HepG2 (cell line): ENCODE measurements around the gene TUBA4B. TPM values are rescaled to one million over a fixed set of nuclear protein-coding genes. Genes with fewer than 3 reads are reported as not detected.
A peak's percentile ranks its signal among the peaks of the same experiment; 100 is the strongest.

Source experiments
- ATF7-NPFF ChIP-seq: sonication (generic); formaldehyde crosslinking; IDR thresholded peaks from 2 replicates; pipeline ENCODE4 v1.8.1; 2023; ENCODE audit warnings: mild to moderate bottlenecking, low read depth, missing genetic modification reagents, moderate library complexity
- EZH2 ChIP-seq: conservative IDR thresholded peaks from 2 replicates; pipeline ENCODE4 v1.6.1; 2012; ENCODE audit warnings: mild to moderate bottlenecking, low read depth, low read length, moderate library complexity
- IRF2 ChIP-seq: IDR thresholded peaks from 2 replicates; pipeline ENCODE4 v1.6.1; 2018; ENCODE audit warnings: missing genetic modification reagents, missing compliant biosample characterization
- MAZ ChIP-seq, 2 experiments: sonication (generic) in 1 of 2; formaldehyde crosslinking in 1 of 2; IDR thresholded peaks; 2 replicates each; pipeline versions ENCODE4 v1.5.0 to v1.6.1; 2012 to 2020; ENCODE audit warnings: low read depth in 2 of 2, mild to moderate bottlenecking in 2 of 2, borderline replicate concordance in 1 of 2, improper control_type of control experiment in 1 of 2, low read length in 1 of 2, missing genetic modification reagents in 1 of 2, moderate library complexity in 1 of 2
- NFYC ChIP-seq: IDR thresholded peaks from 2 replicates; pipeline ENCODE4 v1.6.1; 2016; ENCODE audit warnings: missing genetic modification reagents, missing compliant biosample characterization
- NR2F1 ChIP-seq, 2 experiments: fragments of 450-650 bp in 1 of 2; formaldehyde crosslinking in 1 of 2; IDR thresholded peaks; 2 replicates each; pipeline versions ENCODE4 v1.5.0 to v1.6.1; 2016 to 2020; ENCODE audit warnings: mild to moderate bottlenecking in 1 of 2, missing compliant biosample characterization in 1 of 2, missing genetic modification reagents in 1 of 2, moderate library complexity in 1 of 2
- PHF21A ChIP-seq: sonication (generic); formaldehyde crosslinking; IDR thresholded peaks from 2 replicates; pipeline ENCODE4 v1.5.0; 2020; ENCODE audit warnings: mild to moderate bottlenecking, missing genetic modification reagents
- PRMT3 ChIP-seq: sonication (generic); formaldehyde crosslinking; IDR thresholded peaks from 2 replicates; pipeline ENCODE4 v1.8.1; 2022; ENCODE audit warnings: low read depth, mild to moderate bottlenecking, moderate library complexity, missing genetic modification reagents, borderline replicate concordance
- SALL2 ChIP-seq: sonication (generic); formaldehyde crosslinking; IDR thresholded peaks from 2 replicates; pipeline ENCODE4 v1.8.1; 2023; ENCODE audit warnings: mild to moderate bottlenecking, missing genetic modification reagents, inconsistent platforms
- TOE1 ChIP-seq: sonication (generic); formaldehyde crosslinking; IDR thresholded peaks from 2 replicates; pipeline ENCODE4 v1.4.0; 2020; ENCODE audit warnings: mild to moderate bottlenecking, missing genetic modification reagents
- ZNF44 ChIP-seq: sonication (generic); formaldehyde crosslinking; IDR thresholded peaks from 2 replicates; pipeline ENCODE4 v1.5.1; 2020; ENCODE audit warnings: mild to moderate bottlenecking, missing genetic modification reagents
- ZNF564 ChIP-seq: sonication (generic); formaldehyde crosslinking; IDR thresholded peaks from 2 replicates; pipeline ENCODE4 v1.8.1; 2023; ENCODE audit warnings: mild to moderate bottlenecking, missing genetic modification reagents
- ZNF616 ChIP-seq: sonication (generic); formaldehyde crosslinking; IDR thresholded peaks from 2 replicates; pipeline ENCODE4 v1.5.0; 2020; ENCODE audit warnings: low read depth, mild to moderate bottlenecking, missing genetic modification reagents
- ZNF670 ChIP-seq: sonication (generic); formaldehyde crosslinking; IDR thresholded peaks from 2 replicates; pipeline ENCODE4 v1.8.0; 2022; ENCODE audit warnings: mild to moderate bottlenecking, missing genetic modification reagents, borderline replicate concordance
- polyA plus RNA-seq, 8 experiments: library from polyadenylated mRNA; depleted of rRNA in 3 of 8; stranded (reverse) in 7 of 8; unstranded in 1 of 8; fragments of >200 nt; fragmentation: Illumina TruSeq in 4 of 8; extraction: Trizol in 4 of 8; gene quantifications; 2 replicates each; pipeline versions ENCODE4 v1.2.1 to v1.2.3, GENCODE V29; 2011 to 2016; ENCODE audit warnings: low read depth in 4 of 8, missing spikeins in 1 of 8, mixed read lengths in 1 of 8; ENCODE audit not compliant: insufficient read depth in 1 of 8
- total RNA-seq, 5 experiments: library from RNA; depleted of rRNA; stranded (reverse); fragments of >200 nt; fragmentation: Illumina TruSeq; extraction: Trizol; gene quantifications; 2 replicates each; pipeline ENCODE4 v1.2.3, GENCODE V29; 2016; ENCODE audit warnings: low read depth in 1 of 5
- TF ChIP-seq, protein P1 (sequence below): sonication (generic); formaldehyde crosslinking; IDR thresholded peaks from 2 replicates; pipeline ENCODE4 v1.8.1; 2023; ENCODE audit warnings: mild to moderate bottlenecking, missing genetic modification reagents
- TF ChIP-seq, protein P2 (sequence below): sonication (generic); formaldehyde crosslinking; IDR thresholded peaks from 2 replicates; pipeline ENCODE4 v1.8.0; 2022; ENCODE audit warnings: mild to moderate bottlenecking, missing genetic modification reagents
- TF ChIP-seq, protein P3 (sequence below): sonication (generic); formaldehyde crosslinking; IDR thresholded peaks from 2 replicates; pipeline ENCODE4 v1.5.1; 2020; ENCODE audit warnings: missing genetic modification reagents, mild to moderate bottlenecking, borderline replicate concordance
- TF ChIP-seq, protein P4 (sequence below): sonication (generic); formaldehyde crosslinking; IDR thresholded peaks from 2 replicates; pipeline ENCODE4 v1.4.0; 2020; ENCODE audit warnings: low read depth, missing genetic modification reagents

Gene TUBA4B
- total and polyA plus RNA-seq, 2 of the 13 experiments (the other 11 are each of a cell fraction or from before 2014, with no cell fraction given) = 0.18 to 0.22 TPM

DNA sequence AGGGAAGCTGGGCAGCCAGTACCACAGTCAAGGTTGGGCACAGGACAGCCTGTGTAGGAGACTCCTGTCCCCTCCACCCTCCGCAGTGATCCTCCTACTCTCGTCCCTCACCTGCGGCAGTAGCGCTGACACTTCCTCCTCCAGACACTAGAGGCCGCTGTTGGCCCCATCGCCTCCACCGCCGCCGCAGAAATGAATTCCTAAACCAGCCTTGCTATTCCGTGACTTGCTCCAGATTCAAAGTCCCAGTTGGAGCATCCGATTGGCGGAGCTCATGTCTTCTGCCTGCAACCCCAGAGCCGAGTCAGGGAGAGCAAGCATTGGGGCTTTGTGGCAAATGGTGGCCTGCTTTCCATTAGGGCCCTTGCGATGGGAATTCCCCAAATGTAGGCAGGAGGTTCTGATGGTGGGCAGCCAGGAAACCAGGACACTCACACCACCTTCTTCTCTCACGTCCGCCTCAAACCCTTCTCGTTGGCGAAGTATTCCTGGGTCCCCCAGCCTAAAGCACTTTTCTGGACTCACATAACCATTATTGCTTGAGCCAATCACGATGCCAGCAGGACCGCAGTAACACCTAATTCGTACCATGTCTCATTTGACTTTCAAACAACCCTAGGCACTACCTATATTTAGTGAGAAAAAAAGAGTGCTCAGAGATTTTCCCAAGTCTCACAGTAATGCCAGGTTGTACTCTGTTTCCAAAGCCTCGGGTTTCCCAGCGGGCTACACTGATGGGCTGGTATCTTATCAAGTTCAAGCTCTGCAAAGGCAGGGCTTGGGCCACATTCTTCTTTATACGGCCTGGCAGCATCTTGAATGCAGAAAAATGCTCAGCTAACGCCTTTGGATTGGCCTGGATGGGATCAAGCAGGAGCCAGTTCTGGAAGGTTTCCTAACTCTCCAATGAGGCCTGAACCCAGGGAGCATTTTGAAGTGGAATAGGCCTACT, 24.9 kb downstream of the TUBA4B start (continued):
- TF ChIP-seq ZNF616 (no peak), ATF7-NPFF (CRISPR knock-in tag) (no peak), IRF2 (CRISPR knock-in tag) (peak; percentile 59; the same call in 1 of the 2 replicates), PHF21A (CRISPR knock-in tag) (peak; percentile 35; the same call in 1 of the 2 replicates), ZNF564 (CRISPR knock-in tag) (no peak), TOE1 (CRISPR knock-in tag) (no peak), SALL2 (CRISPR knock-in tag) (no peak), NFYC (CRISPR knock-in tag) (peak; percentile 56), PRMT3 (no peak), ZNF670 (CRISPR knock-in tag) (no peak), MAZ (IDR thresholded peaks at IDR 0.05; ENCODE audit: borderline replicate concordance, low read depth, low read length) (no peak), MAZ (CRISPR knock-in tag; IDR thresholded peaks at IDR 0.05; ENCODE audit: low read depth) (peak; percentile 70), NR2F1 (CRISPR knock-in tag; IDR thresholded peaks at IDR 0.05) (no peak), EZH2 (peak; percentile 69; the same call in 1 of the 2 replicates), ZNF44 (CRISPR knock-in tag) (no peak)
- TF ChIP-seq, protein P1, sequence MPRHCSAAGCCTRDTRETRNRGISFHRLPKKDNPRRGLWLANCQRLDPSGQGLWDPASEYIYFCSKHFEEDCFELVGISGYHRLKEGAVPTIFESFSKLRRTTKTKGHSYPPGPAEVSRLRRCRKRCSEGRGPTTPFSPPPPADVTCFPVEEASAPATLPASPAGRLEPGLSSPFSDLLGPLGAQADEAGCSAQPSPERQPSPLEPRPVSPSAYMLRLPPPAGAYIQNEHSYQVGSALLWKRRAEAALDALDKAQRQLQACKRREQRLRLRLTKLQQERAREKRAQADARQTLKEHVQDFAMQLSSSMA (CRISPR knock-in tag) = peak; percentile 86
- TF ChIP-seq, protein P2, sequence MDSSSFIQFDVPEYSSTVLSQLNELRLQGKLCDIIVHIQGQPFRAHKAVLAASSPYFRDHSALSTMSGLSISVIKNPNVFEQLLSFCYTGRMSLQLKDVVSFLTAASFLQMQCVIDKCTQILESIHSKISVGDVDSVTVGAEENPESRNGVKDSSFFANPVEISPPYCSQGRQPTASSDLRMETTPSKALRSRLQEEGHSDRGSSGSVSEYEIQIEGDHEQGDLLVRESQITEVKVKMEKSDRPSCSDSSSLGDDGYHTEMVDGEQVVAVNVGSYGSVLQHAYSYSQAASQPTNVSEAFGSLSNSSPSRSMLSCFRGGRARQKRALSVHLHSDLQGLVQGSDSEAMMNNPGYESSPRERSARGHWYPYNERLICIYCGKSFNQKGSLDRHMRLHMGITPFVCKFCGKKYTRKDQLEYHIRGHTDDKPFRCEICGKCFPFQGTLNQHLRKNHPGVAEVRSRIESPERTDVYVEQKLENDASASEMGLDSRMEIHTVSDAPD (CRISPR knock-in tag) = no peak
- TF ChIP-seq, protein P3, sequence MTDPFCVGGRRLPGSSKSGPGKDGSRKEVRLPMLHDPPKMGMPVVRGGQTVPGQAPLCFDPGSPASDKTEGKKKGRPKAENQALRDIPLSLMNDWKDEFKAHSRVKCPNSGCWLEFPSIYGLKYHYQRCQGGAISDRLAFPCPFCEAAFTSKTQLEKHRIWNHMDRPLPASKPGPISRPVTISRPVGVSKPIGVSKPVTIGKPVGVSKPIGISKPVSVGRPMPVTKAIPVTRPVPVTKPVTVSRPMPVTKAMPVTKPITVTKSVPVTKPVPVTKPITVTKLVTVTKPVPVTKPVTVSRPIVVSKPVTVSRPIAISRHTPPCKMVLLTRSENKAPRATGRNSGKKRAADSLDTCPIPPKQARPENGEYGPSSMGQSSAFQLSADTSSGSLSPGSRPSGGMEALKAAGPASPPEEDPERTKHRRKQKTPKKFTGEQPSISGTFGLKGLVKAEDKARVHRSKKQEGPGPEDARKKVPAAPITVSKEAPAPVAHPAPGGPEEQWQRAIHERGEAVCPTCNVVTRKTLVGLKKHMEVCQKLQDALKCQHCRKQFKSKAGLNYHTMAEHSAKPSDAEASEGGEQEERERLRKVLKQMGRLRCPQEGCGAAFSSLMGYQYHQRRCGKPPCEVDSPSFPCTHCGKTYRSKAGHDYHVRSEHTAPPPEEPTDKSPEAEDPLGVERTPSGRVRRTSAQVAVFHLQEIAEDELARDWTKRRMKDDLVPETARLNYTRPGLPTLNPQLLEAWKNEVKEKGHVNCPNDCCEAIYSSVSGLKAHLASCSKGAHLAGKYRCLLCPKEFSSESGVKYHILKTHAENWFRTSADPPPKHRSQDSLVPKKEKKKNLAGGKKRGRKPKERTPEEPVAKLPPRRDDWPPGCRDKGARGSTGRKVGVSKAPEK = no peak
- TF ChIP-seq, protein P4, sequence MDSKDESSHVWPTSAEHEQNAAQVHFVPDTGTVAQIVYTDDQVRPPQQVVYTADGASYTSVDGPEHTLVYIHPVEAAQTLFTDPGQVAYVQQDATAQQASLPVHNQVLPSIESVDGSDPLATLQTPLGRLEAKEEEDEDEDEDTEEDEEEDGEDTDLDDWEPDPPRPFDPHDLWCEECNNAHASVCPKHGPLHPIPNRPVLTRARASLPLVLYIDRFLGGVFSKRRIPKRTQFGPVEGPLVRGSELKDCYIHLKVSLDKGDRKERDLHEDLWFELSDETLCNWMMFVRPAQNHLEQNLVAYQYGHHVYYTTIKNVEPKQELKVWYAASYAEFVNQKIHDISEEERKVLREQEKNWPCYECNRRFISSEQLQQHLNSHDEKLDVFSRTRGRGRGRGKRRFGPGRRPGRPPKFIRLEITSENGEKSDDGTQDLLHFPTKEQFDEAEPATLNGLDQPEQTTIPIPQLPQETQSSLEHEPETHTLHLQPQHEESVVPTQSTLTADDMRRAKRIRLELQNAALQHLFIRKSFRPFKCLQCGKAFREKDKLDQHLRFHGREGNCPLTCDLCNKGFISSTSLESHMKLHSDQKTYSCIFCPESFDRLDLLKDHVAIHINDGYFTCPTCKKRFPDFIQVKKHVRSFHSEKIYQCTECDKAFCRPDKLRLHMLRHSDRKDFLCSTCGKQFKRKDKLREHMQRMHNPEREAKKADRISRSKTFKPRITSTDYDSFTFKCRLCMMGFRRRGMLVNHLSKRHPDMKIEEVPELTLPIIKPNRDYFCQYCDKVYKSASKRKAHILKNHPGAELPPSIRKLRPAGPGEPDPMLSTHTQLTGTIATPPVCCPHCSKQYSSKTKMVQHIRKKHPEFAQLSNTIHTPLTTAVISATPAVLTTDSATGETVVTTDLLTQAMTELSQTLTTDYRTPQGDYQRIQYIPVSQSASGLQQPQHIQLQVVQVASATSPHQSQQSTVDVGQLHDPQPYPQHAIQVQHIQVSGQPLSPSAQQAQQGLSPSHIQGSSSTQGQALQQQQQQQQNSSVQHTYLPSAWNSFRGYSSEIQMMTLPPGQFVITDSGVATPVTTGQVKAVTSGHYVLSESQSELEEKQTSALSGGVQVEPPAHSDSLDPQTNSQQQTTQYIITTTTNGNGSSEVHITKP (CRISPR knock-in tag) = no peak
